Heart right ventricle (tissue), 16 donors: ENCODE measurements around the gene FRAS1. TPM values are rescaled to one million over a fixed set of nuclear protein-coding genes. Genes with fewer than 3 reads are reported as not detected.
"Not testable (repeated sequence)": the region's sequence is repeated elsewhere in the genome, so short reads cannot be mapped to it uniquely, and the experiment has no call there.

ENCODE experiments used
- ATAC-seq, 8 donors: fragments of 200-7000 bp; cut with Tn5 transposase; one replicate each; pipeline ENCODE4 v1.9.1; 2020; ENCODE audit warnings: mild to moderate bottlenecking in 8 of 8, moderate library complexity in 8 of 8, moderate number of reproducible peaks in 1 of 8
- DNase-seq, 2 donors: peaks; one replicate each; pipeline ENCODE4 v3.0.0-alpha.2; 2020
- H3K27ac ChIP-seq, 10 donors: fragments of 200-600 bp; sonication (generic) in 2 of 10; one replicate each; pipeline versions ENCODE4 v1.5.0 to v1.8.0; 2020 to 2022; ENCODE audit warnings: mild to moderate bottlenecking in 3 of 10
- H3K27me3 ChIP-seq, 7 donors: fragments of 200-600 bp; one replicate each; pipeline ENCODE4 v1.8.0; 2021 to 2022; ENCODE audit warnings: mild to moderate bottlenecking in 2 of 7
- H3K36me3 ChIP-seq, 9 donors: fragments of 200-600 bp; sonication (generic) in 1 of 9; one replicate each; pipeline versions ENCODE4 v1.5.0 to v1.8.0; 2020 to 2022; ENCODE audit warnings: mild to moderate bottlenecking in 2 of 9
- H3K4me1 ChIP-seq, 9 donors: fragments of 200-600 bp; sonication (generic) in 1 of 9; one replicate each; pipeline versions ENCODE4 v1.5.0 to v1.8.0; 2020 to 2022; ENCODE audit warnings: mild to moderate bottlenecking in 4 of 9
- H3K4me3 ChIP-seq, 10 donors: fragments of 200-600 bp; sonication (generic) in 2 of 10; one replicate each; pipeline versions ENCODE4 v1.5.0 to v1.8.0; 2020 to 2022; ENCODE audit warnings: mild to moderate bottlenecking in 7 of 10, moderate library complexity in 2 of 10
- H3K9me3 ChIP-seq, 11 donors: fragments of 200-600 bp in 10 of 11; sonication (generic) in 2 of 11; one replicate each; pipeline versions ENCODE4 v1.5.0 to v1.8.0; 2013 to 2022; ENCODE audit warnings: mild to moderate bottlenecking in 2 of 11, control low read depth in 1 of 11, moderate library complexity in 1 of 11
- WGBS, 2 donors: extraction: QIAGEN DNeasy Blood & Tissue Kit; methylation state at CpG; one replicate each; pipeline ENCODE4 v1.1.7; 2013; ENCODE audit warnings: inconsistent platforms in 1 of 2; 5-methylcytosine and 5-hydroxymethylcytosine counted together
- intact Hi-C, 10 donors: fragments of 100-400 bp; cut with DNase I; formaldehyde crosslinking; loops; one replicate each; pipeline versions ENCODE4 v1.11.1 to v1.14.2; 2022
- polyA plus RNA-seq, 2 donors: library from polyadenylated mRNA; stranded (reverse); fragments of 200-250 nt; gene quantifications; one replicate each; pipeline ENCODE4 v1.2.3, GENCODE V29; 2013
- total RNA-seq, 10 donors: library from RNA; stranded (reverse); fragmentation: NEBNext Ultra II Directional in 3 of 10; extraction: Animal tissue kit (Norgen Biotek cat#: 25700) in 3 of 10; gene quantifications; one replicate each; pipeline versions ENCODE4 v1.2.1 to v1.2.4, GENCODE V29; 2021 to 2023
- TF ChIP-seq, protein P1 (sequence below), 9 donors: fragments of 200-600 bp; sonication (generic) in 2 of 9; IDR thresholded peaks; one replicate each; pipeline versions ENCODE4 v1.5.0 to v1.8.0; 2021 to 2022; ENCODE audit warnings: antibody characterized with exemption in 9 of 9, mild to moderate bottlenecking in 5 of 9, moderate library complexity in 1 of 9
- donor health status: Arrhythmogenic right ventricular cardiomyopathy.
- donor health status: ischemic (EF 13 %, LVEDD 7.1; RV severe dilation, severe dysfunction).
- donor health status: healthy with polysubstance abuse.
- donor health status: DM: no; HTN: yes; CAD: no.
- donor health status: DM: no; HTN: no; CAD: no.
- donor health status: ischemic (EF 25% LVEDD 6.9; RV normal size, moderate dysfunction).
- donor health status: ischemic (EF 25% LVEDD 5.7; RV mildly dilated, moderate dysfunction).
- donor health status: healthy.
- donor health status: DM: yes; HTN: yes; CAD: no.
- donor health status: Ischemic cardiomyopathy.
- donor health status: ischemic (EF 35%, LVEDD 5.7; RV mildly dilated, moderate dysfunction).
- donor health status: nonischemic (EF 11% LVEDD 7.7; RV severe dilation, severe dysfunction).
- donor health status: DM: yes; HTN: yes; CAD: no.
- donor health status: PGD.
- donor health status: ischemic (EF 29% LVEDD 5.4; RV normal size, mild dysfunction).
- donor health status: nonischemic (EF 23%, LVEDD 6.1; RV moderate dilation, normal function).

FRAS1 gene
- total and polyA plus RNA-seq, 12 donors, result 0.93 to 6.2 (median 3.1) TPM

DNA sequence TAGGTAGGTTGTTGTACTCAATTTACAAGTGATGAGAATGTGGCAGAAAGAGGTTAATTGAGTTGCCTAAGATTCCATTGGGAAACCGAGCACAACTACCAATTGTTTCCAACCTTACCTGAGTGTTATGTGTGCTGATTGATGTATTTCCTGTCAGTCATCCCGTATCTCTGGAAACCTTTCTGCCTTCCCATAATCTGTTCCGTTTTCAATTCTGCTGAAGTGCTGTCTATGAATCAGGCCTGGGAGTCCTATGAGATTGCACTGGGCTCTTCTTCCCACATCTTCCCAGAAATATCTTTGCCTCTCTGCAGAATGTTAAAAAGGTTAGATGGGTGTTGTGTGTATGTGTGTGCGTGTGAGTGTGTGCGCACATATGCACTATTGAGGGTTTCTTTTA lies 264.9 kb downstream of the FRAS1 start:
- H3K27me3 ChIP-seq, result no peaks in the 10 kb centered on the region
- H3K4me3 ChIP-seq, result no peak overlapping the region
- H3K4me1 ChIP-seq, result no peaks in the 10 kb centered on the region
- H3K27ac ChIP-seq, result no peak overlapping the region
- intact Hi-C loops, result no loop called here
- WGBS, 2 donors, result 89 to 91% methylated on average over 5 of the region's 5 CpGs
- TF ChIP-seq, protein P1, sequence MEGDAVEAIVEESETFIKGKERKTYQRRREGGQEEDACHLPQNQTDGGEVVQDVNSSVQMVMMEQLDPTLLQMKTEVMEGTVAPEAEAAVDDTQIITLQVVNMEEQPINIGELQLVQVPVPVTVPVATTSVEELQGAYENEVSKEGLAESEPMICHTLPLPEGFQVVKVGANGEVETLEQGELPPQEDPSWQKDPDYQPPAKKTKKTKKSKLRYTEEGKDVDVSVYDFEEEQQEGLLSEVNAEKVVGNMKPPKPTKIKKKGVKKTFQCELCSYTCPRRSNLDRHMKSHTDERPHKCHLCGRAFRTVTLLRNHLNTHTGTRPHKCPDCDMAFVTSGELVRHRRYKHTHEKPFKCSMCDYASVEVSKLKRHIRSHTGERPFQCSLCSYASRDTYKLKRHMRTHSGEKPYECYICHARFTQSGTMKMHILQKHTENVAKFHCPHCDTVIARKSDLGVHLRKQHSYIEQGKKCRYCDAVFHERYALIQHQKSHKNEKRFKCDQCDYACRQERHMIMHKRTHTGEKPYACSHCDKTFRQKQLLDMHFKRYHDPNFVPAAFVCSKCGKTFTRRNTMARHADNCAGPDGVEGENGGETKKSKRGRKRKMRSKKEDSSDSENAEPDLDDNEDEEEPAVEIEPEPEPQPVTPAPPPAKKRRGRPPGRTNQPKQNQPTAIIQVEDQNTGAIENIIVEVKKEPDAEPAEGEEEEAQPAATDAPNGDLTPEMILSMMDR (IDR thresholded peaks at IDR 0.05), result no peak
- no peak for ATAC-seq
- no peak for DNase-seq
- no peaks in the 10 kb centered on the region for H3K9me3 ChIP-seq
- no peaks in the 10 kb centered on the region for H3K36me3 ChIP-seq

DNA sequence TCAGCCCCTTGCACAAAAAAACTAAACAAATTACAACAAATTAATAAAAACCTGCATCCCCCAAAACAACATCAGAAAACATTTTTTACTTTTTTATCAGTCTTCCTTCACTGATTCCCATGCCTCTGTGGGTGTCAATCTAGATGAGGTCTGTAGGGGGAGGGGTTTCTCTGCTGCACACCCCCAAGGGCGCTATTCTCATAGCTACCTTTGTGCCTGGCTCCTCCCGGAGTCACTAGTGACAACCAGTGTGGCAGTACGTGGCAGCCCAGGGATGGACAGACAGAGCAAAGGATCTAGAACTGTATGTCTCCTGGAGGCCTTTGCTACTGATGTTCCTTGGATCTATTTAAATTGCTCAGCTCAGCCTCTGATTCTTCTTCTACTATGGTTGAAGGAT lies 266.3 kb downstream of the FRAS1 start:
- Histone ChIP-seq H3K27me3 (no peaks in the 10 kb centered on the region), H3K4me1 (no peaks in the 10 kb centered on the region), H3K27ac (no peak overlapping the region), H3K36me3 (no peaks in the 10 kb centered on the region), H3K9me3 (no peaks in the 10 kb centered on the region), H3K4me3 (no peak overlapping the region)
- no peak for DNase-seq
- ATAC-seq, result no peak
- intact Hi-C loops, result no loop called here
- TF ChIP-seq, protein P1 (IDR thresholded peaks at IDR 0.05), result no peak
- 86 to 91% methylated on average over 3 of the region's 3 CpGs for whole genome bisulfite sequencing, 2 donors

DNA sequence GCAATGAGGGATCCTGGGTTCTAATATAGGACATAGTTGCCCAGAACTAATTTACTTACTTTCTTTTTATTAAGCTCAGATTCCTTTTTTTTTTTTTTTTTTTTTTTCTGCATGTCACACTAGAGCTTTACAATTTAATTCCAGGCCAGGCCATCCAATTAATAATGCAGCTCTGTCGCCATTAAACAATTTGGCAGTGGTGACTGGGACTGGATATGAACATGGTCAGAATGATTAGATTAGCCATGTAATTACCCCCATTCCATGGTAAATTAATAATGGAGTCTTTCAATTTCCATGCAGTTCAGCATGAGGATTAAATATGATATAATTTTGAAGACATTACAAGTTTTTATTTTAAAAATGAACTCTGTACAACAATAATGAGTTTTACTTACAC lies 267.5 kb downstream of the FRAS1 start:
- Histone ChIP-seq H3K4me1 (no peaks in the 10 kb centered on the region), H3K9me3 (no peaks in the 10 kb centered on the region), H3K27ac (no peak overlapping the region), H3K27me3 (no peaks in the 10 kb centered on the region), H3K4me3 (no peak overlapping the region), H3K36me3 (no peaks in the 10 kb centered on the region)
- DNase-seq (no peak), ATAC-seq (no peak)
- WGBS, 2 donors, result 89 to 98% methylated on average over 1 of the region's 1 CpG
- intact Hi-C loops, result no loop called here
- TF ChIP-seq, protein P1 (IDR thresholded peaks at IDR 0.05), result no peak

DNA sequence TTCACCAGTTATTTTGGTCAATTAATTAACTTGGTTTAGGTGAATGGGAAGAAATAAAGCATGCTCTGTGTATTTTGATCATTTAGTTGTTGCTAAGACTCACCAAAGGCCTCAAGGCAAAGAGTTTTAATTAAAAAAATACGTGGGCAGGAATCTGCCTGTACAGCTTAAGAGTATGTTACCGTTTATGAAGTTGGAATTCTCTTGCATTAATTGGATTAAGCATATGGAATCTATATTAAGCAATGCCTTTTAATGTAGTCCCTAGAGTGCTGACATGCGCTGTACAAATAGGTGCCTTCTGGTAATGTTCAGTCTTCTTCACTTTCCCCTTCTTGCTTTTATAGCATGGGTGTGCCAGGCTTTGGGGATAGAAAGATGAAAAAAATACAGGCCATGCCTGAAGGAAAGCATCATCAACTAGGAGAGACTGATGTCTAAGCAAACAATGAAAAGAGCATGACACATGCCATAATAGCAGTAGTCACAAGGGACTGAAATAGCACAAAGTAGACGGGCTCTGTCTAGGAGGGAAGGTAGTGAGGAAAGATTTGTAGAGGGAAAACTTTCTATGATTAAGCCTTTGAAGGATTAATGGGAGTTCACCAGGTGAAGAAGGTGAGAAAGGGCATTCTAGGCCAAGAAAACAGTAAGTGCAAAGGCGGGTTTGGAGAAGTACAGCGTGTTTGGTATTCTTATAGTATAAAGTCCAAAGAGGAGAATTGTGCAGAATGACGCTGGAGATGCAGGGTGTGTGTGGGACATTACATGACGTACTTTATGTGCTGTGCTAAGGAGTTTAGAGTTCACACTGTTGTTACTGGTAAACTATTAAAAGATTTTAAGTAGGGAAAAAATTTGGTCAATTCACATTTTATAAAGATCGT lies 268.4 kb downstream of the FRAS1 start:
- no peaks in the 10 kb centered on the region for H3K4me1 ChIP-seq
- H3K9me3 ChIP-seq, result no peaks in the 10 kb centered on the region
- H3K36me3 ChIP-seq, result no peaks in the 10 kb centered on the region
- no peaks in the 10 kb centered on the region for H3K27me3 ChIP-seq
- TF ChIP-seq, protein P1 (IDR thresholded peaks at IDR 0.05), result no peak
- H3K27ac ChIP-seq, result no peak overlapping the region
- intact Hi-C loops, result no loop called here
- WGBS, 2 donors, result 73 to 82% methylated on average over 9 of the region's 9 CpGs
- no peak for ATAC-seq
- H3K4me3 ChIP-seq, result no peak overlapping the region
- DNase-seq, result no peak

DNA sequence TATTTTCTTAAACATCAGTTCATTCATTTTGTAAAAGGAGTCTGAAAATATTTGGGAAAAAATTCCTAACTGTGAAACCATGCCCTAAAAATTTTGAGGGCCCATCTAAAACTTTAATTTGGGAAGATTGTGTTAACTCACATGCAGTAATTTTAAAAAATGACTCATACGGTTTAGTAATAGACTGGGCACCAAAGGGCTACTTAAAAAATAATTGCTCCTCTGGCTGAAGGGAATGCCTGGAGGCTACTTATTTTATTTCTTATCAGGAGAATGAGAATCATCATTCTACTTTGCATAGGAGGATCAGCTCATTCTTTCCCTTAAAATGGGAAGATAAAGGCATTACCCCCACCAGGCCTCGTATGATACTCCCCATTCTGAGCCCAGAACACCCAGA lies 271.5 kb downstream of the FRAS1 start:
- intact Hi-C loops, H3K9me3 ChIP-seq, H3K27me3 ChIP-seq, DNase-seq, H3K4me1 ChIP-seq, ATAC-seq, H3K27ac ChIP-seq, H3K36me3 ChIP-seq, H3K4me3 ChIP-seq: not testable (repeated sequence)
- WGBS, 2 donors, result 83 to 87% methylated on average over 2 of the region's 2 CpGs
